Esophagus (tissue), 2 donors: ENCODE data around the gene NR4A1. TPM values are rescaled to one million over a fixed set of nuclear protein-coding genes. Genes with fewer than 3 reads are reported as not detected.
A peak's percentile ranks its signal among the peaks of the same experiment; 100 is the strongest.

Experiments used
- H3K27ac ChIP-seq, 2 donors: one replicate each; pipeline ENCODE4 v1.5.1; 2013; ENCODE audit warnings: low read depth in 2 of 2, mild to moderate bottlenecking in 2 of 2, inconsistent platforms in 1 of 2, low read length in 1 of 2, moderate library complexity in 1 of 2
- H3K27me3 ChIP-seq, 2 donors: one replicate each; pipeline ENCODE4 v1.6.1; 2013; ENCODE audit warnings: low read length in 2 of 2, control low read depth in 1 of 2, mild to moderate bottlenecking in 1 of 2; ENCODE audit not compliant: insufficient read depth in 2 of 2, control insufficient read depth in 1 of 2
- H3K36me3 ChIP-seq, 2 donors: one replicate each; pipeline ENCODE4 v1.6.1; 2013; ENCODE audit warnings: low read length in 1 of 2; ENCODE audit not compliant: control insufficient read depth in 2 of 2, insufficient read depth in 2 of 2
- H3K4me1 ChIP-seq, 2 donors: one replicate each; pipeline ENCODE4 v1.6.1; 2013; ENCODE audit warnings: low read length in 1 of 2; ENCODE audit not compliant: control insufficient read depth in 2 of 2, insufficient read depth in 2 of 2
- H3K4me3 ChIP-seq, 2 donors: one replicate each; pipeline ENCODE4 v1.5.1; 2013; ENCODE audit warnings: low read length in 2 of 2, mild to moderate bottlenecking in 2 of 2, low read depth in 1 of 2, moderate library complexity in 1 of 2
- H3K9me3 ChIP-seq, 2 donors: one replicate each; pipeline ENCODE4 v1.6.1; 2013; ENCODE audit warnings: mild to moderate bottlenecking in 2 of 2, low read depth in 1 of 2, low read length in 1 of 2, moderate library complexity in 1 of 2; ENCODE audit not compliant: control insufficient read depth in 2 of 2, insufficient read depth in 1 of 2
- WGBS, 2 donors: extraction: QIAGEN DNeasy Blood & Tissue Kit; methylation state at CpG; one replicate each; pipeline ENCODE4 v1.1.7; 2013; 5-methylcytosine and 5-hydroxymethylcytosine counted together
- polyA plus RNA-seq, 2 donors: library from polyadenylated mRNA; stranded (reverse); fragments of 200-250 nt; gene quantifications; one replicate each; pipeline ENCODE4 v1.2.3, GENCODE V29; 2013
- donor health status: healthy with polysubstance abuse.
- donor health status: Bipolar disorder and iron deficiency.

The NR4A1 gene
- polyA plus RNA-seq, 2 donors, result 6.3 to 10.6 TPM

DNA sequence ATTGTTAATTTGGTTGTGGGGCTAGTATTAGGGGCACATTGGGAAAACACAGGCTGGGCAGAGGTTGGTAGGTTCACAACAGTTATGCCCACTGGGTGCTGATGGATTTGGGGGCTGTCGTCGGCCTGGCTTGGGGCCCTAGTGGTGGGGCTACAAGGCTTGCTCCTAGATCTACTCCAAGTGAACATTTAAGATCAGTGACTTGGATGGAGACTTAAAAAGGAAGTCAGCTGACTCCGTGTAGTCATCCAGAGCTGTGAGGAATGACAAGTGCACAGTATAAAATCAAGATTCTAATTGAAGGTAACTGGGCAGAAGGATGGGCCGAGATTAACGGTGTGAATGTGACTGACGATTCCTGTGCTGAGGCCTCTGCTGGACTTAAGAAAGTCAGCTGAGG is 12.8 kb upstream of the NR4A1 start:
- Histone ChIP-seq H3K9me3 (no peaks in the 10 kb centered on the region), H3K4me1 (peaks cover 7 to 11% of the 10 kb centered on the region in 2 donors), H3K36me3 (peaks cover 0 to 3% of the 10 kb centered on the region in 2 donors), H3K27me3 (no peaks in the 10 kb centered on the region), H3K27ac (peak overlapping the region in 1 of 2 donors; percentile 52), H3K4me3 (no peak overlapping the region)
- WGBS, 2 donors, result 71 to 78% methylated on average over 6 of the region's 6 CpGs

DNA sequence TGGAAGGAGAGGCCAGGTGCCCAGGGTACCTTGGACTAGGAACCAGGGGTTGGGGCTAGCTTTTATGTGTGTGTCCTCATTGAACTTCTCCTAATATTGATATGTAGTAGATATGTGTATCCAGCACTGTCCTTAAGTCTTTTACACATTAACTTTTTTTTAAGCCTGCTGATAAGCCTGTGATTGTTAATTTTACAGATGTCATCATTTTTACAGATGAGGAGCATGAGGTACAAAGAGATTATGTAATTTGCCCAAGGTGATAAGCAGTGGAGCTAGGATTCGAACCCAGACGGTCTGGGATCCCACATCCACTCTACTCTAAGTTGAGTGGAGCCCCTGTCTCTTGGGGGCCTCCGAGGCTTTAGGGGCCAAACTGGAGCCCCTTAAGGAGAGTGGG is 10.2 kb upstream of the NR4A1 start:
- Histone ChIP-seq H3K4me1 (peaks cover 14% of the 10 kb centered on the region in 2 donors), H3K9me3 (no peaks in the 10 kb centered on the region), H3K27ac (no peak overlapping the region), H3K27me3 (no peaks in the 10 kb centered on the region), H3K36me3 (peaks cover 0 to 3% of the 10 kb centered on the region in 2 donors), H3K4me3 (no peak overlapping the region)
- 77 to 78% methylated on average over 3 of the region's 3 CpGs for WGBS, 2 donors

DNA sequence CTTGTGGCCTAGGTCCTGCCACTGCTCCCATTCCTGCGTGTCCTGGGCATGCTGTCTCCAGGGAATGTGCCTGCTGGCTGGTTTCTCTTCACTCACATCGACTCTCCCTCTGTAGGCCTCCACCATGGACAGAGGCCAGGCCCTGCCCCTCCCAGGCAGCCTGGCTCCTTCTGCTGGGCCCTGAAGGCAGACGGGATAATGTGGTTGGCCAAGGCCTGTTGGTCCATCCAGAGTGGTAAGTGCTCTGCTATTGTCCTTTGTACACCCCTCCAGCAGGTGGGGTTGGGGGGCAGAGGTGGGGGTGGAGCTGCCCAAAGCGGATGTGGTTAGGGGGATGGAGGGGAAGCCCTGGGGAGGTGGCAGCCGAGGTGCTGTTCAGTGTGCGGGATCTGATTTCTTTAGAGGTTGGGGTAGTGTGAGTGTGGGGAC is 9.5 kb upstream of the NR4A1 start:
- peaks cover 12 to 14% of the 10 kb centered on the region in 2 donors for H3K4me1 ChIP-seq
- peaks cover 0 to 3% of the 10 kb centered on the region in 2 donors for H3K36me3 ChIP-seq
- H3K9me3 ChIP-seq, result no peaks in the 10 kb centered on the region
- WGBS, 2 donors, result 50 to 52% methylated on average over 6 of the region's 6 CpGs
- H3K4me3 ChIP-seq, result no peak overlapping the region
- H3K27ac ChIP-seq, result peak overlapping the region in 1 of 2 donors; percentile 23
- no peaks in the 10 kb centered on the region for H3K27me3 ChIP-seq

DNA sequence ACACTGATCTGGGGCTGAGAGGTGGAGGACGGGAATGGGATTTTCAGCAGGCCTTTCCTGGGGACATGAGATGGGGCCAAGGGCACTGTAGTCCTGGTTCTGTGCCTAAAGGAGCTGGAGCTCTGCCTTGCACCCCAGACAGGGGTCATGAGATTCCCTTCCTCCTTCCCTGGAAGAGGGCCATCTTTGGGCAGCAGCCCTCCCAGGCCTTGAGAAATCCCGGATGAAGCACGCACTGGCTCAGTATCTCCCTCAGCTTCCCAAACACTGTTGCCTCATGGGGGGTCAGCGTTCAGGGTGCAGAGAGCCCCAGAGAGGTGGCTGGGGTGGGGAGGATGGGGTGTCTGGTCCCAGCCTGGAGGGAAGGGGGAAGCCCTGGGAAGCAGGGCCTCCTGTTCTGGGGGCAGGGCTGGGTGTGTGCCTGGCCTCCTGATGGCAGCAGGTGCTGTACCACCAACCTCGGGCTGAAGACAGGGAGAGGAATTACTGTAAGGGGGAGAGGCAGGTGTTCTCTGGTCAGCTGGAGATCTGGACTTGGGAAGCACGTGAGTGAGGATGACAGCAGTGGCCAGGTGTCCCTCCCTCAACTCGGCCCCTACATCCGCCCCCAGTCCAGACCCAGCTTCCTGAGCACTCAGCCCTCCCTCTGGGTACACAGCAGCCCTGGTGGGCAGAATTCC is 8.4 kb upstream of the NR4A1 start:
- Histone ChIP-seq H3K27ac (peak overlapping the region; percentile 30 to 84), H3K27me3 (no peaks in the 10 kb centered on the region), H3K36me3 (peaks cover 0 to 3% of the 10 kb centered on the region in 2 donors), H3K4me1 (peaks cover 9% of the 10 kb centered on the region in 2 donors), H3K4me3 (no peak overlapping the region), H3K9me3 (no peaks in the 10 kb centered on the region)
- 70 to 83% methylated on average over 8 of the region's 8 CpGs for WGBS, 2 donors

DNA sequence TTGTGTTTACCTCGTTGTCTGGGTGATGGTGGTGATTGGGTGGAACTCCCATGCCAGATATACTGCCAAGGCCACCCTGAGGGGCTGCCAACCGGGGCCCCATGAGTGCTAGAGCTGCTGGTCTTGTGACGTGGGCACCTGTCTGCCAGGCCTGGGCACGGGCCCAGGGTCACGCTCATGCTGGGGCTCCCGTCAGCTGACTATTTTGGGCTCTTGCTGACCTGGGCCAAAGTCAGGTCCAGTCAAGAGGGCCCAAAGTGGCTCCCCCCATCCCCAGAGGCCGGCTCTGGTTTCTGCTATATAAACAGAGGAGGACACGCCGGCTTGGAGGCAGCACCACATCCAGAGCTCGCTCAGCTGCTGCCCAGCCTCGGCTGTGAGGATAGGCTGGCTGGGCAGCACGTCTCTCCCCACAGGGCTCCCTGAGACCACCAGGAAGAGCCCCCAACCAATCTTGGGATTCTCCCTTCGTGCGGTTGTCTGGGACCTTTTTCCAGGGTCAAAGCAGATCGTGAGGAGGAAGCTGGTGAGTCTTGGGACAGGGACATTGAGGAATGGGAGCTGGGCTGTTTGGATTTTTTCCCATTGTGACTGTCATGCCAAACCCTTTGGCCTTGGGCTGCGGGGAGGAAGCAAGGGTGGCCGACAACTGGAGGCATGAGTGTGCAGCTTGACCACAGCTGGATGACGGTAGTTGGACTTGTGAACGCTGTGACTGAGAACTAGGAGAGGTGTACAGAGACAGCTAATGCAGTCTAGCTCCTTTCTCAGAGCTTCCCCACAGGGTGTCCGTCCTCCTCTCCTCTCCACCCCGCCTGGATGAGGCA is 7.6 kb upstream of the NR4A1 start:
- peaks cover 0 to 3% of the 10 kb centered on the region in 2 donors for H3K36me3 ChIP-seq
- no peaks in the 10 kb centered on the region for H3K27me3 ChIP-seq
- peaks cover 9% of the 10 kb centered on the region in 2 donors for H3K4me1 ChIP-seq
- 64 to 65% methylated on average over 21 of the region's 21 CpGs for WGBS, 2 donors
- H3K27ac ChIP-seq, result peak overlapping the region; percentile 63 to 84
- H3K9me3 ChIP-seq, result no peaks in the 10 kb centered on the region
- no peak overlapping the region for H3K4me3 ChIP-seq

DNA sequence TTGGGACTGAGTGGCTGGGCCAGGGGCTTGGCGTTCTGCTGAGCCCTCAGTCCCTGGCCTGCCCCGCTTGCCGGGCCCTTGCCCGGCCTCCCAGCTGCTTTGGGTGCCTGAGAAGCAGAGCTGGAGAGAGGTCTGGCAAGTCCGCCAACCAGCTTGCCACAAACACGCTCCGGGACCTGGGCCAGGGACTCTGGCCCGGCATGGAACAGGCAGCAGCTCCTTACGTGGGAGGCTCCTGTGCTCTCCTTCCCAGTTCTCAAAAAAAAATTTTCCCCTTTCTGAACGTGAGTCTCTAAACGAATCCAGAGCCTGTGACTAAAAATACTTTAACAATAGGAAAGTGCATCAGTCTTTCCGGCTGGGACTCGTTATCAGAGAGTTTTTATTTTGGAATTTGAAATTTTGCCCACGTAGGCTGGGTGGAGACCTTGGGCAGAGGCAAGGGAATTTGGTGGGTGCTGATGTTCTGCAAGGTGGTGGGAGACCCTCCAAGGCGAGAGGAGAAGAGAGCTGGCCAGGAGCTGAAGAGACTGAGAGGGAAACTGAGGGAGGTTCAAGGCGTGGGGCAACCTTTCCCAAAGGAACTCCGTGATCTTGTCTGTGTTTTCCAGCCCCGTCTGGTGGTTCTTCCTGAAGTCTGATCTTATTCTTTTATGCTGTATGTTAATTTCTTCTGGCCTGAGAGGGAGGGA is 6.8 kb upstream of the NR4A1 start:
- WGBS, 2 donors, result 34 to 47% methylated on average over 18 of the region's 18 CpGs
- Histone ChIP-seq H3K36me3 (peaks cover 0 to 3% of the 10 kb centered on the region in 2 donors), H3K4me3 (no peak overlapping the region), H3K9me3 (no peaks in the 10 kb centered on the region), H3K27ac (peak overlapping the region; percentile 73 to 85), H3K27me3 (no peaks in the 10 kb centered on the region), H3K4me1 (peaks cover 9% of the 10 kb centered on the region in 2 donors)

DNA sequence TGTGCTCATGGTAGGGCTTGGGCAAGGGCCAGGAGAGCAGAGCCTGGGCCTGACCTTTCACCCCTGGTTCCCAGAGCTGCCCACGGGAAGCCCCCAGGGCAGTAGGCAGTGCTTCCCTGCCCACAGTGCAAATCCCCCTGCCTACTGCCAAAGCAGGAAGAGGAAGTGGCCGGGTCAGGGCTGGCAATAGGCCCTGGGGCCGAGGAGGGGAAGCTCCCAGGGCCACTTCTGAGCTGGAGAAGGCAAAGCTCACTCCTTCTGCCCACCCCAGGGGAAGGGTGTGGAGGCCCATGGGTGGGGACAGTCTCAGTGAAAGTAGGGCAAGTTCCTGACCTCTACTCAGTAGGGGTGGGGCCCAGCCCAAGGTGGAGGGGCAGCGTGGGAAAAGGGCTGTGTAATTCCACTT is 5.4 kb upstream of the NR4A1 start:
- H3K27me3 ChIP-seq, result no peaks in the 10 kb centered on the region
- H3K9me3 ChIP-seq, result no peaks in the 10 kb centered on the region
- H3K4me1 ChIP-seq, result peaks cover 14% of the 10 kb centered on the region in 2 donors
- H3K4me3 ChIP-seq, result no peak overlapping the region
- peak overlapping the region; percentile 23 to 59 for H3K27ac ChIP-seq
- WGBS, 2 donors, result 30 to 38% methylated on average over 4 of the region's 4 CpGs
- peaks cover 0 to 3% of the 10 kb centered on the region in 2 donors for H3K36me3 ChIP-seq

DNA sequence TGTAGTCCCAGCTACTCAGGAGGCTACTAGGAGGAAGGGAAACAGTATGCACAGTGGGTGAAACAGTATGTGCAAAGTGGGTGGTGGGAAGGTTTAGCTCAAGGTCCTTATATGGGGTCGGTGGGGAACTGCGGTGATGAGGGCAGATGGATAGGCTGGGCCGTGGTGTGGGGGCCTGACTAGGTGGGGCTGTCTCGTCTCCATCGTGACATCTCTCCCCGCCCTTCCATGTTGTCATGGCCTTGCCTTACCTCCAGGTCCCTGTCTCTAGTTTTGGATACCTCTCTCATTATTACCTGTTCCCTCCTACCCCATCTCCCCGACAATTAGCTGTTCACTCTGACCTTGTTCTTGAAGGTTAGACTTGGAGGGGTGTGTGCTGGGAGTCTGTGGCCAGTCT is 4.4 kb upstream of the NR4A1 start:
- WGBS, 2 donors, result 90 to 94% methylated on average over 7 of the region's 7 CpGs
- Histone ChIP-seq H3K27me3 (no peaks in the 10 kb centered on the region), H3K27ac (no peak overlapping the region), H3K36me3 (no peaks in the 10 kb centered on the region), H3K9me3 (no peaks in the 10 kb centered on the region), H3K4me3 (no peak overlapping the region), H3K4me1 (peaks cover 10 to 18% of the 10 kb centered on the region in 2 donors)

DNA sequence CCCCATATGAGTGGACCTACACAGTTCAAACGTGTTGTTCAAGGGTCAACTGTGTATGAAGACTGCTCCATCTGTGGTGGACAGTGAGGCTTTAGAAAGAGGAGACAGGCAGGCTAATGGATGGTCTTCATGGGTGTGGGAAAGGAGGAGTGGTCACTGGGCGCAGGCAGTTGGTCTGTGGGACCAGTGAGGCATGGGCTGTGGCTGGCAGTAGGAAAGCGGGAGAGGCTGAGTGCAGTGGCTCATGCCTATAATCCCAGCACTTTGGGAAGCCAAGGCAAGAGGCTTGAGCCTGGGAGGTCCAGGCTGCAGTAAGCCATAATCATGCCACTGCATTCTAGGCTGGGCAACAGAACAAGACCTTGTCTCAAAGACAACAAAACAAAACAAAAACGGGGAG is 2.0 kb upstream of the NR4A1 start:
- Histone ChIP-seq H3K36me3 (no peaks in the 10 kb centered on the region), H3K4me1 (peaks cover 8 to 21% of the 10 kb centered on the region in 2 donors), H3K4me3 (no peak overlapping the region), H3K9me3 (no peaks in the 10 kb centered on the region), H3K27me3 (no peaks in the 10 kb centered on the region), H3K27ac (no peak overlapping the region)
- 74 to 79% methylated on average over 4 of the region's 4 CpGs for WGBS, 2 donors
